Endometrium (tissue), 2 donors: Measurements from ENCODE around the gene PCSK2.

Source experiments
- FAIRE-seq: peaks from 2 replicates; lab custom pipeline; 2012; peaks lifted over from hg19 to GRCh38; lab: Jason Lieb, UNC
- donor health status: control.
- donor health status: control.

Gene PCSK2

GRCh38 chr20:17449031-17449430 is 222.2 kb downstream of the PCSK2 start:
- FAIRE-seq = no peak

GRCh38 chr20:17452441-17452840 is 225.6 kb downstream of the PCSK2 start:
- FAIRE-seq = no peak

GRCh38 chr20:17453592-17453991 is 226.8 kb downstream of the PCSK2 start:
- FAIRE-seq = no peak

GRCh38 chr20:17456279-17456678 is 229.4 kb downstream of the PCSK2 start:
- FAIRE-seq = no peak

- no peak for FAIRE-seq
These were observed 230.2 kb downstream of the PCSK2 start for GRCh38 chr20:17457079-17457478.

- no peak for FAIRE-seq
These were observed 230.8 kb downstream of the PCSK2 start for GRCh38 chr20:17457588-17458190.

GRCh38 chr20:17460119-17460518 is 233.3 kb downstream of the PCSK2 start:
- no peak for FAIRE-seq

GRCh38 chr20:17461941-17462340 is 235.1 kb downstream of the PCSK2 start:
- FAIRE-seq = no peak

GRCh38 chr20:17463711-17464110 is 236.9 kb downstream of the PCSK2 start:
- no peak for FAIRE-seq

- no peak for FAIRE-seq
These were observed 238.4 kb downstream of the PCSK2 start for GRCh38 chr20:17465236-17465635.

GRCh38 chr20:17466641-17467040 is 239.8 kb downstream of the PCSK2 start:
- no peak for FAIRE-seq

GRCh38 chr20:17467120-17467655 is 240.3 kb downstream of the PCSK2 start:
- no peak for FAIRE-seq

GRCh38 chr20:17468073-17468840 is 241.4 kb downstream of the PCSK2 start:
- FAIRE-seq = no peak

GRCh38 chr20:17469246-17470030 is 242.6 kb downstream of the PCSK2 start:
- FAIRE-seq = no peak

- FAIRE-seq = no peak
These were observed 243.7 kb downstream of the PCSK2 start for GRCh38 chr20:17470521-17470920.

GRCh38 chr20:17470973-17471372 is 244.1 kb downstream of the PCSK2 start:
- no peak for FAIRE-seq

- no peak for FAIRE-seq
These were observed 244.9 kb downstream of the PCSK2 start for GRCh38 chr20:17471606-17472187.

GRCh38 chr20:17473659-17474058 is 246.8 kb downstream of the PCSK2 start:
- FAIRE-seq = no peak

- no peak for FAIRE-seq
These were observed 252.3 kb downstream of the PCSK2 start for GRCh38 chr20:17479063-17479657.

GRCh38 chr20:17480696-17481095 is 253.9 kb downstream of the PCSK2 start:
- no peak for FAIRE-seq

- FAIRE-seq = no peak
These were observed 254.8 kb downstream of the PCSK2 start for GRCh38 chr20:17481661-17482060.

- no peak for FAIRE-seq
These were observed 255.7 kb downstream of the PCSK2 start for GRCh38 chr20:17482536-17482935.
